ENCODE measurements around the gene HSPBP1.
"Not testable (repeated sequence)": the region's sequence is repeated elsewhere in the genome, so short reads cannot be mapped to it uniquely, and the experiment has no call there.

HSPBP1 gene

DNA sequence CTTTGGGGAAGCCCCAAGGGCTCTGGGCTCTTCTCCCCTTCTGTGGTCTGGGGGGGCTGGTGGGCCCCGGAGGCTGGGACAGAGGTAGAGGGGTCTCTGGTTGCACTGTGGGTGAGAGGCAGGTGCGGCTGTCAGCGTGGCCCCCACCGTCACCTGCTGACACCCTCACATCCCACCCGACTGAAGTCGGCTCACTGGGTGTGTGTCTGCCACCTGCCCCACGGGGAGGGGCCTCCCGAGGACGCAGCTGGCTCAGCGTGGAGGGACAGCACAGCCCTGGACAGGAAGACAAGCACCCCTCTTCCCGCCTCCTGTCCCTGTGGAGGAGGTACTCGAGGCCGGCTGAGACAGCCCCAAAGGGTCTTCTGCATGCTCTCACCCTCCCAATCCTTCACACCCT, 49.1 kb downstream of the HSPBP1 start:
- DNase-seq: no peak

DNA sequence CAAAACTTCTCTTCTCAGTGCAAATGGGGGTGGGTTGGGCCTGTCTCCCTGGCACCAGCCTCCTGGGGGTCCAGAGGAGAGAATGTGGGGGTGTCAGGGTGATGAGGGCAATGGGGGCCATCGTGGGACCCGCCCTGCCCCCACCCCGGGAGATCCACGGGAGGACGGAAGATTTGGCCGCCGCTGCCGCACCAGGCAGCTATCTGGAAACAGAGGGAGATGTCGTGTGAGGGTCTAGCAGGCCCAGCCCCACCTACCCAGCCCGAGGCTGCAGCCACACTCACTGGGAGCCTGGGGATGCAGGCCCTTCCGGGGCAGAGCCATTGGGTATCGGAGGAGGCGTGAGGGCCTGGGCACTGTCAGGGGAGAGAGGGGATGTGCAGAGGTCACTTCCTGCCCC, 49.6 kb downstream of the HSPBP1 start:
- DNase-seq: no peak

DNA sequence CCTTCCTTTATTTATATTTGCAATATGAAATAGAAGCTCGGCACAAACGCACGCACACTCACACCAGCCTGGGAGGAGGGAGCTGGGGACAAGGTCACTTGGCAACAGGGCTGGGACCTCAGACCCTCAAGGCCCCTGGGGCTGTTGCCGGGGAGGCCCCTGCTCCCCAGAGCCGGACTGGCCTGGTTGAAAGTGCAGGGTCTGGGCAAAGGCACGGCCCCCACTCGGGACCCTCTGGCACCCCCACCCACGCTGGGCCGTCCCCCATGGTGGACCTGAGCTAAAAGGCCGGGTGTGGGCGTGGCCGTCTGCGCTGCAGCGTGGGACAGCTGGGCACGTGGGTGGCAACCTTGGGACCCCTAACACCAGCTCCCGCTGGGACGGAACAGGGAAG, 50.1 kb downstream of the HSPBP1 start:
- DNase-seq: no peak

DNA sequence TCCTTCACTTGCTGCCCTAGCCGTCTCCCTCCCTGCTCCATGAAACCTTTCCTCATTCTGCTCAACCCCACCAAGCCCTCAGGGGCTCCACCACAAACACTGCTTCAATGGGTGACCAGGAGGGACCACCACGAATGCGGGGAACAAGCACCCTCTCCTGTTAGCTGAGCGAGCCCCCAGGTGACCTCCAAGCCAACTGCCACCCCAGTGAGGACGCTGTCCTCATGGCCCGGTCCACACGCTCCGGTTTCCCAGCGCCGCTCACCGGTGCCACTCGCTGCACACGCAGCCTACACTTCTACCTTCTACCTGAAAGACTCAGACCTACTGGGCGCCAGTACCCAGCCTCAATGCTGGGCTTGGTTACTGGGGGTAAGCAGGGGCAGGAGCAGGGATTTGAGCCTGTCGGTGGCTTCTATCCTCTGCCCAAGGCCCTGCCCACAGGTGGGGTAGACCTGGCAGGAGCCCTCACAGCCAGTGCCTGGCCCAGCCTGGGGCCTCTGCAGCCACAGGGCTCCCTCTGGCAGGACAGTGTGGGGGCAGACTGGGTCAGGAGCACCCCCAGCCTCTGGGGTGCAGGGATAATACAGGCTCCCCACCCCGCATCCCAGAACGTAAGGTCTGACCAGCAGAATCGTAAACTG, 50.6 kb downstream of the HSPBP1 start:
- DNase-seq: no peak

DNA sequence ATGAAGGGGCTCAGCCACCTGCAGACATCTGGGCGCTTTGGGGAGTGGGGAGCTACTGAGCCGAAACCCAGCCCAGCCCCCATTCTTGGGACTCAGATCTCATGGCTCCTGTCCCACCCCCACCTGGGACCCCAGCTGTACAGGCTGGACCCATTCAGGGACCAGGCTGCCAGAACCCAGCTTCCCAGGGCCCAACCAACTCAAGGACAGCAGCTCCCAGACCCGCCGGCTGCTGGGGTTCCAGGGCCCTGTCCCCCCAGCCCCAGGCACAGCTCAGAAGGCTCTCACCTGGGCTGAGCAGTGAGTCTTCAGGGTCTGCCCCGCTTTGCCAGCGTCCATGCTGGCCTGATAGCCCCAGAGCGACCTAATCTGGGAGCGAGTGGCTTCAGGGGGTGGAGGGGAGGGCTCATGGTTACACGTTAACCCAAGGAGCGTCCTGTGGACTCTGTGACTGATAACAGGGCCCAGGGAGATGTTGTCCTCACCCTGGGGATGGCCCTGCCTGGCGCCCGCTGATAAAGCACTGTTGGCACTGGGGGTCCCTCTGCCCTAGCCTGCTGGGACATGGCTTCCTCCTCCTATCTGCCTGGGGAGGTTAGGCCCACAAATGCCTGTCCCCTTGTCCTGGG, 51.4 kb downstream of the HSPBP1 start, which contains the start of gene TMEM86B:
Gene TMEM86B, minus strand, starts transcription at position 361 of the 629 bp plus-strand sequence. Its CDS starts 22 bp downstream, at position 339.
- DNase-seq: no peak

DNA sequence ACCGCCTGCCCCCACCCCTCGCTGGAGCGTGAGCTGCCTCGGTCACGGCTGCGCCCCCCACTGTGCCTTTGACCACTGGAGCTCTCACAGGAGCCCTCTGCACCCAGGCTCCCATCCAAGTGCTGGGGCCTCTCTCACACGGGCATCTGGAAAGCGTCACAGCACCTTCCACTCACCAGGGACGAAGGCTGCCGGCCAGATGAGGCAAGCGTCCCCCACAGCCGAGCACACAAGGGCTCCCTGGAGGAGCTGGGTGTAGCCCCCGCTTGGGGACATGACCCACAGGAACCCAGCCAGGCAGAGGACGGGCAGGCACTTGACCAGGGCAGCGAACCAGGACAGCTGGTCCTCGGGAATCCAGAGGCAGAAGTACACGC, 51.9 kb downstream of the HSPBP1 start:
- no peak for DNase-seq

DNA sequence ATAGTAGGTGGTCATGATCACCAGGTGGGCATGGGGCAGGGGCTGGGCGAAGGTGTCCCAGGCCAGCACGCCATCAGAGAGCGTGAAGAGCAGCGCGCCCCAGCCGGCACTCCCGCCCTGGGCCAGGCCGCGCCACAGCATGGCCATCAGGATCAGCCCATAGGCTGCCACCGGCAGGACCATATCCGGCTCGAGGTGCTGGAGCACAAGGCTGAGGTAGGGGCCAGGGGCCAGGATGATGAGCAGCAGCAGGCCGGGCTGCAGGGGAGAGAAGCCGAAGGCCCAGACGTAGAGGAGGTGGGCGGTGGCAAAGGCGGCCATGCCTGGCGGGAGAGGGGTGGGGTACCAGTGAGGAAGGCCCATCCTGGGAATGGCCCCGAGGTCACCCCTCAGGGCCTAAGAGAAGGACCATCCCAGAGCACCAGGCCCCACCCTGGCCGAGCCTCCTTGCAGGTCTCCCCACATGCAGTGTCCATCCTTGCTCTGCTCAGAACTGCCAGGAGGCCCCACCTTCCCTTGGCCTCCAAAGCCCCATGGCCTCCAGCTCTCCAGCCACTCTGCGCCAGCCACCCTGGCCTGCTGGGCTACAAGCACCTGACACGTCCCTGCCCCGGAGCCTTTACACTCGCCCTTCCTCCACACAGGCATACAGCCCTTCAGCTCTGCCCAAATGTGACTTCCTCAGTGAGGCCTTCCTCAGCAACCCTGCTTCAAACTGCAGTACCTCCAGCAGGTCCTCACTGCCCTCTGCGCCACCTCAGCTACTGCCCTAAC, 52.5 kb downstream of the HSPBP1 start:
- no peak for DNase-seq

DNA sequence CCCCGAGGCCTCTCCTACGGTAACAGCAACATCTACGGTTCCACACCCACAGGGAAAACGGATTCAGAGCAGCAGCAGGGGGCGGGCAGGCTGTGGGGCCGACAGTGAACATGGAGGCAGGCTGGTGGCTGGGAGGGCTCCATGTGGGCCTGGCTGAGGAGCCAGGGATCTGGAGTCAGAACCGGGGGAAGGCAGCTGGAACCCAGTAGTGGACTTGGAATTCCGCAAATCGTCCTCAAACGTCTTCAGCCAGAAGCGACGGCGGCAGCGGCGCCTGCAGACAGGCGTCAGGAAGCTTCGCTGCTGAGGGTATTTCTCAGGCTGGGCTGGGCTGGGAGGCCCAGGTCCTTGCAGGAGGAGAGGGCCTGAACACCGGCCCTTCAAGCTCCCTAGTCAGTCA, 53.1 kb downstream of the HSPBP1 start:
- DNase-seq: no peak

DNA sequence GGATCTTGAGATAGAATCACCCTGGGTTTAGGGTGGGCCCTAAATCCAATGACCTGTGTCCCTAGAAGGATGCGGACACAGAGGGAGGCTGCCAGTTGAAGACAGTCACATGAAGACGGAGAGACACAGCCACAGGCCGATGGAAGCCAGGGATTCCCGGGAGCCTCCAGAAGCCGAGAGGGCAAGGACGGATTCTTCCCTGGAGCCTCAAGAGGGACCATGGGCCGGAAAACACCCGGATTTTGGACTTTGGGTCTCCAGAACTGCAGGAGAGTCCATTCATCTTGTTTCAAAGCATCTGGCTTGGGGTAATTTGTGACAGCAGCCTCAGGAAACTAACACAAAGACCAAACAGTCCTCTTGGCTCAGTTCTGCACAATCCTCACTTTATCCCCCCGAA, 53.6 kb downstream of the HSPBP1 start:
- DNase-seq: no peak

DNA sequence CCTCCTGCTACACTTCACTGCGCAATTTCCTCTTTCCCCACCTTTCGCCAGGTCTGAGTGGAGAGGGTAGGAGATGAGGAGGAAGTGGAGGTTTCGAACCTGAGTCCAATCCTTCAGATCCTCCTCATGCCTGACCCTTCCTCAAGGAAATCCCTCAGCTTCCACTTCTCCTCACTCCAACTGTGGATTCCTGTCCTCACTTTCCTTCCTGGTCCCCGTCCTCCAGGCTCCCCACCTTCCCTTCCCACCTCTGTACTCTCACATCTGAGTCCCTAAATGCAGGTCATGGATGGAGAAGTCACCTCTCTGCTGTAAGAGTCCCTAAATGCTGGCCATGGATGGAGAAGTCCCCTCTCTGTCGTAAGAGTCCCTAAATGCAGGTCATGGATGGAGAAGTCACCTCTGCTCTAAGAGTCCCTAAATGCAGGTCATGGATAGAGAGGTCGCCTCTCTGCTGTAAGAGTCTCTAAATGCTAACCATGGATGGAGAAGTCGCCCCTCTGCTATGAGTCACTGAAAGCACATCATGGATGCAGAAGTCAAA, 54.4 kb downstream of the HSPBP1 start:
- DNase-seq: no peak

DNA sequence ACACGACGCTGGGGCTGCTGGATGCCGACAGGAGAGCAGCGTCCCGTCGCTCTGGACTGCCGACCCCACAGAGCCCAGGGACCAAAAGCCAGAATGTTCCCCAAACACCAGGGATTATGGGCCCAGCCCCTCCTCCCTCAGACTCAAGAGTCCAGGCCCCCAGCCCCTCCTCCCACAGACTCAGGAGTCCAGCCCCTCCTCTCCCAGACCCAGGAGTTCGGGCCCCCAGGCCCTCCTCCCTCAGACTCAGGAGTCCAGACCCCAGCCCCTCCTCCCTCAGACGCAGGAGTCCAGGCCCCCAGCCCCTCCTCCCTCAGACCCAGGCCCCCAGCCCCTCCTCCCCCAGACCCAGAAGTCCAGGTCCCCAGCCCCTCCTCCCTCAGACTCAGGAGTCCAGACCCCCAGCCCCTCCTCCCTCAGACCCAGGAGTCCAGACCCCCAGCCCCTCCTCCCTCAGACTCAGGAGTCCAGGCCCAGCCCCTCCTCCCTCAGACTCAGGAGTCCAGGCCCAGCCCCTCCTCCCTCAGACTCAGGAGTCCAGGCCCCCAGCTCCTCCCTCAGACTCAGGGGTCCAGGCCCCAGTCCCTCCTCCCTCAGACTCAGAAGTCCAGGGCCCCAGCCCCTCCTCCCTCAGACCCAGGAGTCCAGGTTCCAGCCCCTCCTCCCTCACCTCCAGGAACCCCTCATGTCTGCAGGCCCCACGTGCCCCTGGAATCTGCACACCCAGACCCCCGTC, 55.1 kb downstream of the HSPBP1 start:
- DNase-seq: not testable (repeated sequence)

DNA sequence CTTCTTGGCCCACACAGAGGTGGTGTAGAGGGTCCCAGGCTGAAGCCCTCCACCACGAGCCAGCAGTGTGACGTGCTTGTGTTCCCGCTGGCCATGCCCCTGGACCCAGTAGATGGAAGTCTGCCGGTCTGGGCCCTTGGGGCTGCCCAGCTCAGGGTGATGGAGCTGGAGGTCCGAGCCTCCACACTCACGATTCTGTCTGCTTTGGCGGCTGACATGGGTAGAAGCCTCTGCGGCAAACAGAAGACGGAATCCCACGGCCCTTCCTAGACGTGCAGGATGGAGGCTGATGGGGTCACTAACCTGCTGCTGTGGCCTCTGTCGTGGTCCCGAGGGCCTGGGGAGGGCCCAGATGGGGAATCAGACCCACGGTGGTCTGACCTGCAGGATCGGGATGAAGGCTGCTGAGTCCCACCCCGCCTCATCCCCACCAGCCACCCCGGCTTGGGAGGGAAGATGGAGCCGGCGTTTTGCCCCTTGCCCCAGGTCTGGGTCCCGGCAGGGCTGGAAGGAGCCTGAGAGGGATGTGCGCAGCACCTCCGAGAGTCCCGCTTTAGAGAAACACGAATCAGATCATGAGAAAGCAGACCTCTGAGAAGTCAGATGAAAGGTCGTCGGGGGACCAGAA, 55.8 kb downstream of the HSPBP1 start:
- DNase-seq: no peak

DNA sequence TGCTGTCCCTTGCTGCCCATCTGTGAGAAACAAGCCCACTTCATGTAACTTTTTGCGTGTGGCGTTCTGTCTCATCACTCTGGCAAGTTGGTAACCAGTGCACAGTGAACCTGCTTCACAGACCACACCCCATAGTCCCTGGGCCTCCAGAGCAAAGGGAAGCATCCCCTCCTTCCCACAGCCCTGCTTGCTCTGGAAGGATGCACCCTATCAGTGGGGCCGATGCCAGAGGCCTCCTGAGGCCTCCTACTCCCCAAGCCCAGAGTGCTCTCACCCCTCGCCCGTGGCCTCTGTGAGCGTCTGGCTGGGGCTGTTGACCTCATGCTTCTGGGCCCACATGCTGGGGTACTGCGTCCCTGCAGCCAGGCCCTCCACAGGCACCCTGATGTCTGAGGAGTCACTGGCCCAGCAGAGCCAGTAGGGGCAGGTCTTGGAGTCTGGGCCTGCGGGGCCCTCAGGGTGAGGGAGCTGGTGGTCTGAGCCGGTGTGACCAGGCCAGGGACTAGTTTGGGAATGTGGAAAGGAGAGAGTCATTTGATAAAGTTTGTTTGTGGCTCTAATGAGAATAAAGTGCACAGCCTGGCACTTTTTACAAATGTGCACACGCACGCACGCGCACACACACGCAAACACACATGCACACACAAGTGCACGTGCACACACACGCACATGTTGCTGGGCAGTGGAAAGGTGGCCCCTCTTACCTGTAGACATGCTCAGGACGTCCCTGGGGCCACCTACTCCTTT, 56.4 kb downstream of the HSPBP1 start:
- no peak for DNase-seq

DNA sequence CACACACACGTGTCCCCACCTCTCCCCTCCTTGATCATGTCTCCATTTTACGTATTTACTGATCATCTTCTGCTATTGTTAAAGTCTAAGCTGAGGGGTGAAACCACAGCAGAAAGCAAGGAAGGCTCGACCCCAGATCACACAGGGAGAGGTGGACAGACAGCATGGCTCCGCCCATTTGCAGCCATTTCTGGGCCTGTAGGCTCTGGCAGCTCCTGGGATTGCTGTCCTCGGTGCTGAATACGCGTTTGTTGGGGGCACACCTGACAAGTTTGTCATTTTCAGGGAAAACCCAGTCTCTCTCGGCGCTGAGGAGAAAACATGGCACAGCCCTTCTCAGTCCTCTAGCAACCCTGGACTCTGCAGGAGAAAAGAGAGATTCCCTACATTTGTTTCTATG, 59.4 kb downstream of the HSPBP1 start:
- no peak for DNase-seq

DNA sequence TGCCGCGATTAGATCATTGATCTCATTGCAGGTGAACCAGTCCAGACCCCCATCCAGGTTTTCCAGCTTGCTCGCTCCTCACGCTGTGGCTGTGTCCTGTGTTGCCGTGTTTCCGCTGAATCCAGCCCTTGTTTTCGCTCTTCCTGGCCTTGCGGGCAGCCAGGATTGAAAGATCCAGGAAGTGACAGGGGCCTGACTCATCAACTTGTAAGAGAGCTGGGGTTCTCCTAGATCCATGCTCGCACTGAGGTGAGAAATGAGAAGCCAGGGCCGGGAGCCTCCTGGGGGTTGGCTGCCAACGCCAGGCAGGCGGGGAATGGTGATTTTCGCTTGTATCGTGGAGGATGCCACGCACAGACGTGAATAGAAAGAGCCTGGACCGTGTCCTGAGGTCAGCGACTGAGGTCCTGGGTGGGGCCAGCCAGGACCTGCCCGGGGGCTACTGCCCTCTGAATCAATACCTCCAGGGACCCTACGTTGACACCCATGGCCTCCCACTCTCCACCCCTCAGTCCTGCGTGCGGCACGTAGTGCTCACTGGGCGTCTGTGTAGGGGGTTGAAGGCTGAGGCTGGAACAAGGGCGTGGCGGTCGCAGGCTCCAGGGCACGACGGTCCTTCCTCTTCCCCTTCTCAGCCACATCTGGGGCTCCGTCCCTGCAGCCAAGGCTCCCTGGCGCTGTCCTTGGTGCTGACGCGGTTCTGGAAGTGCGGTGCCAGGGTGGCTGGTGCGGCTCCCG, 63.3 kb downstream of the HSPBP1 start:
- DNase-seq: peak; percentile 79

DNA sequence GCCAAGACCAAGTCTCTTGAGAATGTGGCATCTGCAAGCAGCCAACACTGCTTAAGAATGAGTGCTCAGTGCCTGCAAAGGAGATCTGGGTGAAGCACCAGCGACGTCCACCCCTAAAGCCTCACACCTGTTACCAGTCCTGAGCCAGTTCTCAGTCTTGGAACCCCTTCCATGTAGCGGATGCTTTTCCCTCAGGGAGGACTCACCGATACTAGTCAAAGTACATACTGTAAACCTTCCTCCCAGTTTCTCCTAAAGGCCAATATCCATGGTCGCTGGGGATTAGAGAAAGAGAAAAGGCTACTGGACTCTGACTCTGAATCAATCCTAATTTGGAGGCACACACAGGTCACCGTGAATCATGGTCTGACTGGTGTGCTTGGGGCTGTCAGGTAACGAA, 66.4 kb downstream of the HSPBP1 start:
- DNase-seq: no peak

DNA sequence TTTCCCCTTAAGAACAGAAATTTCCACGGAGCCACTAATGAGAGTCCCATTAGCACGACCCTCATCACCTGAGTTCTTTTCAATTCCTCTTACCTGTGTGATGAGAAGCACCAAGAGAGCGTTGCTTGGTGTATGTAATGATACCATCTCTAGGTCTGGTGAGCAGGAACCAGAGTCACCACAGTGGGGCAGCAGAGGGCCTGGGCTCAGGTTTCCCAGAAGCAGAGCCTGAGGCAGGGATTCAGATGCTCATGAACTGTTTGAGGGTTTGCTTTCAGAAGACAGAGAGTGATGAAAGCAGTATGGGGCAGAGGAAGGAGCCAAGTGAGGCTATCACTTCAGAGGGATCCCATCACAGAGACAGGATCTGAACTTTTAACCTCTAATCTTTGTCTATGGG, 67.5 kb downstream of the HSPBP1 start:
- DNase-seq: no peak
